ENCODE data around the gene ADAMTS18. TPM values are rescaled to one million over a fixed set of nuclear protein-coding genes. Genes with fewer than 3 reads are reported as not detected.

The ADAMTS18 gene
- total RNA-seq, 1 experiment from 2014 or later: not detected

GRCh38 chr16:77439106-77439505 lies 4.3 kb upstream of the ADAMTS18 start:
- DNase-seq (ENCODE audit: extremely low read depth, low read depth): no peak

- DNase-seq (ENCODE audit: extremely low read depth, low read depth): no peak
Measured at GRCh38 chr16:77437859-77438258, 3.0 kb upstream of the ADAMTS18 start.

GRCh38 chr16:77435272-77435820 lies 512 bp upstream of the ADAMTS18 start:
- no peak for DNase-seq (ENCODE audit: extremely low read depth, low read depth)

- no peak for DNase-seq (ENCODE audit: extremely low read depth, low read depth)
Measured at GRCh38 chr16:77434022-77434529, 758 bp downstream of the ADAMTS18 start.

- DNase-seq (ENCODE audit: extremely low read depth, low read depth): no peak
Measured at GRCh38 chr16:77433146-77433545, 1.7 kb downstream of the ADAMTS18 start.

GRCh38 chr16:77432264-77432663 lies 2.6 kb downstream of the ADAMTS18 start:
- DNase-seq (ENCODE audit: extremely low read depth, low read depth): no peak

GRCh38 chr16:77430787-77431585 lies 3.8 kb downstream of the ADAMTS18 start:
- no peak for DNase-seq (ENCODE audit: extremely low read depth, low read depth)

- no peak for DNase-seq (ENCODE audit: extremely low read depth, low read depth)
Measured at GRCh38 chr16:77430360-77430759, 4.5 kb downstream of the ADAMTS18 start.

- no peak for DNase-seq (ENCODE audit: extremely low read depth, low read depth)
Measured at GRCh38 chr16:77424871-77425604, 9.8 kb downstream of the ADAMTS18 start.

GRCh38 chr16:77422196-77422784 lies 12.5 kb downstream of the ADAMTS18 start:
- DNase-seq (ENCODE audit: extremely low read depth, low read depth): no peak

GRCh38 chr16:77416939-77417480 lies 17.8 kb downstream of the ADAMTS18 start:
- no peak for DNase-seq (ENCODE audit: extremely low read depth, low read depth)

GRCh38 chr16:77414752-77415231 lies 20.0 kb downstream of the ADAMTS18 start:
- no peak for DNase-seq (ENCODE audit: extremely low read depth, low read depth)

GRCh38 chr16:77410449-77410848 lies 24.4 kb downstream of the ADAMTS18 start:
- no peak for DNase-seq (ENCODE audit: extremely low read depth, low read depth)

- no peak for DNase-seq (ENCODE audit: extremely low read depth, low read depth)
Measured at GRCh38 chr16:77409311-77409710, 25.5 kb downstream of the ADAMTS18 start.

- DNase-seq (ENCODE audit: extremely low read depth, low read depth): no peak
Measured at GRCh38 chr16:77408607-77409006, 26.2 kb downstream of the ADAMTS18 start.

GRCh38 chr16:77406680-77407079 lies 28.2 kb downstream of the ADAMTS18 start:
- DNase-seq (ENCODE audit: extremely low read depth, low read depth): no peak

- no peak for DNase-seq (ENCODE audit: extremely low read depth, low read depth)
Measured at GRCh38 chr16:77404775-77405174, 30.1 kb downstream of the ADAMTS18 start.

- DNase-seq (ENCODE audit: extremely low read depth, low read depth): no peak
Measured at GRCh38 chr16:77403732-77404131, 31.1 kb downstream of the ADAMTS18 start.

GRCh38 chr16:77402672-77403071 lies 32.2 kb downstream of the ADAMTS18 start:
- no peak for DNase-seq (ENCODE audit: extremely low read depth, low read depth)

GRCh38 chr16:77402118-77402517 lies 32.7 kb downstream of the ADAMTS18 start:
- DNase-seq (ENCODE audit: extremely low read depth, low read depth): no peak

GRCh38 chr16:77399546-77399945 lies 35.3 kb downstream of the ADAMTS18 start:
- DNase-seq (ENCODE audit: extremely low read depth, low read depth): no peak
